GM18520 (cell line): ENCODE measurements around the gene ZNF236.
"Not testable (repeated sequence)": the region's sequence is repeated elsewhere in the genome, so short reads cannot be mapped to it uniquely, and the experiment has no call there.

Experiments
- ATAC-seq: cut with Tn5 transposase; IDR thresholded peaks from one replicate; pipeline ENCODE4 v1.9.1; 2021; ENCODE audit not compliant: unreplicated experiment

Gene ZNF236

DNA sequence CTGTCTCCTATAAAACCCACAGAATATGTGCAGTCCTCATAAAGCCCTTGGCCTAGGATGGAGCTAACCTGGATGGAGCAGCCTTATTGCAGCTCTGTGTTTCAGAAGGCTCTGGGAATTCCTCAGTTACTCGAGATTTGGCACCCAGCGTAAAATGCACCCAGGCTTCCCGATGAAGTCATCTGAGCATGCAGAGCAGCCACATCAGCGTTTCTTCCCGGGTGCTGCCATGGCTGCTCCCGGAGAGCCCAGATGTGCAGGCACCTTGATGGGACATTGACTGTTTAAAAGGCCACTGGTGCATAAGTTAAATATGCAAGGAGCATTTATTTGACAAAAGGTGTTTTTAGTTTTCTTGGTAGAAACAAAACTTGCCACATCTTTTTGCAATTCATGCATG lies 195.0 kb downstream of the ZNF236 start:
- no peak for ATAC-seq

DNA sequence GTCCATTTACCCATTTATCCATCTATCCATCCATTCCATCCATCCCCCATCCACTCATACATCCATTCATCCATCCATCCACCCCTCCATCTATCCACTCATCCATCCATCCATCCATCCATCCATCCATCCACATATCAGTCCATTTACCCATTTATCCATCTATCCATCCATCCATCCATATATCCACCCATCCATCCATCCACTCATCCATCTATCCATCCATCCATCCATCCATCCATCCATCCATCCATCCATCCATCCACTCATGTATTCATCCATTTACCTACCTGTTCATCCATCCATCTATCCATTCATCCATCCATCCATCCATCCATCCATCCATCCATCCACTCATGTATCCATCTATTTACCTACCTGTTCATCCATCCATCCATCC lies 196.3 kb downstream of the ZNF236 start:
- not testable (repeated sequence) for ATAC-seq

DNA sequence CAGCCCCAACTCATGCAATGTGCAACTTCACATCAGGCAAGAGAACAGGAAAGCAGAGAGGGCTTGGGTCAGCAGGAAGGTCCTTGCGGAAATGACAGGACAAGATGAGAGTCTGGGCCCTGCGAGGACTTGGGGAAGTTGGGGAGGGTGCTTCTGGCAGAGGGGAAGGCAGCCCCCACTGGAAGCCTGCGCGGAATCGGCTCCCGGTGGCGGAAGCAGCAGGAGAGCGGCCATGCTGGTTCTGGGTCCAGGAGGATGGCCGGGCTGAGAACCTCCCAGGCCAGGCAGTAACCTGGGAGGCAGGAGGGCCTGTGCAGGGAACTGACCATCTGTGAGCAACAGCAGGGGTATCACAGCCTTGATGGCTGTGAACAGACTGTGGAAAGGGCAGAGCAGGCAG lies 197.3 kb downstream of the ZNF236 start:
- ATAC-seq, result no peak
